Adrenal gland (tissue), 5 donors: ENCODE measurements around the gene EXD3.

Experiments
- CTCF ChIP-seq, 6 experiments: fragments of 450-650 bp in 4 of 6; fragments of 200-600 bp in 2 of 6; sonication (generic) in 1 of 6; IDR thresholded peaks; 1 replicate in 5 of 6; 2 replicates in 1 of 6; pipeline versions ENCODE4 v1.5.1 to v1.8.0; 2016 to 2021; ENCODE audit warnings: antibody characterized with exemption in 6 of 6, mild to moderate bottlenecking in 2 of 6, moderate library complexity in 1 of 6
- POLR2A ChIP-seq, 2 donors: fragments of 450-650 bp; IDR thresholded peaks; one replicate each; pipeline ENCODE4 v1.6.1; 2017; ENCODE audit warnings: antibody characterized with exemption in 2 of 2, mild to moderate bottlenecking in 2 of 2, moderate library complexity in 1 of 2
- donor health status: DM: no; HTN: no; CAD: no.

DNA sequence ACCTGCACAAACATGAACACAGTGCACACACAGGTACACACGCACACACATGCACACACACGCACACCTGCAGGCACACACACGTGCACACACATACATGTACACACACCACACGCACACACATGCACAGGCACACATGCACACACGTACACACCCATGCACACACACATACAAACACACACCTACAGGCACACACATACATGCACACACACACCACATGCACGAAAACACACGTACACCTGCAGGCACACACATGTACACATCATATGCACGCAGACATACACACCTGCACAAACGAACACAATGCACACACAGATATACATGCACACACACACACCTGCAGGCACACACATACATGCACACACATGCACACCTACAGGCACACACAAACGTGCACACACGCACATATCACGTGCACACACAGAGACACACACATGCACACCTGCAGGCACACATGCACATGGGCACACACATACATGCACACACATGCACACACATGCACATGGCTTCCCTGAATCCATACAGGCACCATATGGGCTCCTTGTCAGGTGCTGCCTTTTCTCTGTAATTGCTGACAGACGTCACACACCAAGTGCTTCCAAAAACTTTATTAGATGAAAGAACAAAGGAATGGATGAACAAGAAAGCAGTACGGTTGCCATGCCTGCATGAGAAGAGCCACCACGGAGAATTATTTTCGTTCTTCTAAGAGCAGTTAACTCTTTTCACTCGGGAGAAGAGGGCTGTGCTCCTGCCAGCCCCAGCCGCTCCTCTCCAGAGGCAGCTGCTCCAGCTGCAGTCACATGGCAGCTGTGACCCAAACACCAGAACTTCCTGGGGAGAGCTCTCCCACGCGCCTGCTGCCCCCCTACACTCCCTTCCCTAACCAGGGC, 57.2 kb downstream of the EXD3 start:
- no peak for TF ChIP-seq CTCF (IDR thresholded peaks at IDR 0.05)
- no peak for TF ChIP-seq POLR2A (IDR thresholded peaks at IDR 0.05)
